HepG2 (cell line): Measurements from ENCODE around the gene CFAP100. TPM values are rescaled to one million over a fixed set of nuclear protein-coding genes. Genes with fewer than 3 reads are reported as not detected.

ENCODE experiments used
- ATF7 ChIP-seq, 2 experiments: fragments of 450-650 bp in 1 of 2; sonication (generic) in 1 of 2; formaldehyde crosslinking in 1 of 2; IDR thresholded peaks; 2 replicates each; pipeline versions ENCODE4 v1.4.0 to v1.6.1; 2016 to 2020; ENCODE audit warnings: antibody characterized with exemption in 1 of 2, mild to moderate bottlenecking in 1 of 2, missing genetic modification reagents in 1 of 2
- FOXK2 ChIP-seq: fragments of 450-650 bp; IDR thresholded peaks from 2 replicates; pipeline ENCODE4 v1.6.1; 2016
- GMEB1 ChIP-seq: sonication (generic); formaldehyde crosslinking; IDR thresholded peaks from 2 replicates; pipeline ENCODE4 v1.5.1; 2020; ENCODE audit warnings: missing genetic modification reagents, mild to moderate bottlenecking, borderline replicate concordance
- HOXD1 ChIP-seq: sonication (generic); formaldehyde crosslinking; IDR thresholded peaks from 2 replicates; pipeline ENCODE4 v1.5.0; 2020; ENCODE audit warnings: missing genetic modification reagents
- NFE2 ChIP-seq: sonication (generic); formaldehyde crosslinking; IDR thresholded peaks from 2 replicates; pipeline ENCODE4 v1.4.0; 2020; ENCODE audit warnings: missing genetic modification reagents
- ONECUT2 ChIP-seq: sonication (generic); formaldehyde crosslinking; IDR thresholded peaks from 2 replicates; pipeline ENCODE4 v1.4.0; 2020; ENCODE audit warnings: missing genetic modification reagents
- PHF20 ChIP-seq: sonication (generic); formaldehyde crosslinking; IDR thresholded peaks from 2 replicates; pipeline ENCODE4 v1.5.0; 2020; ENCODE audit warnings: mild to moderate bottlenecking, missing genetic modification reagents
- PHF5A ChIP-seq: IDR thresholded peaks from one replicate; pipeline ENCODE4 v1.6.1; 2018; ENCODE audit warnings: low read depth, missing genetic modification reagents; ENCODE audit not compliant: unreplicated experiment
- SNAPC4 ChIP-seq: sonication (generic); formaldehyde crosslinking; IDR thresholded peaks from 2 replicates; pipeline ENCODE4 v1.4.0; 2020; ENCODE audit warnings: mild to moderate bottlenecking, missing genetic modification reagents
- SOX6 ChIP-seq, 2 experiments: fragments of 450-650 bp in 1 of 2; sonication (generic) in 1 of 2; formaldehyde crosslinking in 1 of 2; IDR thresholded peaks; 2 replicates each; pipeline versions ENCODE4 v1.4.0 to v1.6.1; 2017 to 2020; ENCODE audit warnings: antibody characterized with exemption in 1 of 2, mild to moderate bottlenecking in 1 of 2, missing genetic modification reagents in 1 of 2
- ZMAT3 ChIP-seq: sonication (generic); formaldehyde crosslinking; conservative IDR thresholded peaks from 2 replicates; pipeline ENCODE4 v1.7.0; 2021; ENCODE audit warnings: missing genetic modification reagents
- ZNF207 ChIP-seq: fragments of 450-650 bp; IDR thresholded peaks from 2 replicates; pipeline ENCODE4 v1.6.1; 2016; ENCODE audit warnings: antibody characterized with exemption, borderline replicate concordance
- polyA plus RNA-seq, 8 experiments: library from polyadenylated mRNA; depleted of rRNA in 3 of 8; stranded (reverse) in 7 of 8; unstranded in 1 of 8; fragments of >200 nt; fragmentation: Illumina TruSeq in 4 of 8; extraction: Trizol in 4 of 8; gene quantifications; 2 replicates each; pipeline versions ENCODE4 v1.2.1 to v1.2.3, GENCODE V29; 2011 to 2016; ENCODE audit warnings: low read depth in 4 of 8, missing spikeins in 1 of 8, mixed read lengths in 1 of 8; ENCODE audit not compliant: insufficient read depth in 1 of 8
- total RNA-seq, 5 experiments: library from RNA; depleted of rRNA; stranded (reverse); fragments of >200 nt; fragmentation: Illumina TruSeq; extraction: Trizol; gene quantifications; 2 replicates each; pipeline ENCODE4 v1.2.3, GENCODE V29; 2016; ENCODE audit warnings: low read depth in 1 of 5
- TF ChIP-seq, protein P1 (sequence below): sonication (generic); formaldehyde crosslinking; conservative IDR thresholded peaks from 2 replicates; pipeline ENCODE4 v1.8.0; 2022; ENCODE audit warnings: mild to moderate bottlenecking, moderate library complexity, missing genetic modification reagents
- TF ChIP-seq, protein P2 (sequence below): IDR thresholded peaks from 2 replicates; pipeline ENCODE4 v1.6.1; 2016
- TF ChIP-seq, protein P3 (sequence below): sonication (generic); formaldehyde crosslinking; IDR thresholded peaks from 2 replicates; pipeline ENCODE4 v1.4.0; 2020; ENCODE audit warnings: missing genetic modification reagents, borderline replicate concordance

CFAP100 gene
- total and polyA plus RNA-seq, 2 of the 13 experiments (the other 11 are each of a cell fraction or from before 2014, with no cell fraction given), result 0.32 TPM; not detected in 1

DNA sequence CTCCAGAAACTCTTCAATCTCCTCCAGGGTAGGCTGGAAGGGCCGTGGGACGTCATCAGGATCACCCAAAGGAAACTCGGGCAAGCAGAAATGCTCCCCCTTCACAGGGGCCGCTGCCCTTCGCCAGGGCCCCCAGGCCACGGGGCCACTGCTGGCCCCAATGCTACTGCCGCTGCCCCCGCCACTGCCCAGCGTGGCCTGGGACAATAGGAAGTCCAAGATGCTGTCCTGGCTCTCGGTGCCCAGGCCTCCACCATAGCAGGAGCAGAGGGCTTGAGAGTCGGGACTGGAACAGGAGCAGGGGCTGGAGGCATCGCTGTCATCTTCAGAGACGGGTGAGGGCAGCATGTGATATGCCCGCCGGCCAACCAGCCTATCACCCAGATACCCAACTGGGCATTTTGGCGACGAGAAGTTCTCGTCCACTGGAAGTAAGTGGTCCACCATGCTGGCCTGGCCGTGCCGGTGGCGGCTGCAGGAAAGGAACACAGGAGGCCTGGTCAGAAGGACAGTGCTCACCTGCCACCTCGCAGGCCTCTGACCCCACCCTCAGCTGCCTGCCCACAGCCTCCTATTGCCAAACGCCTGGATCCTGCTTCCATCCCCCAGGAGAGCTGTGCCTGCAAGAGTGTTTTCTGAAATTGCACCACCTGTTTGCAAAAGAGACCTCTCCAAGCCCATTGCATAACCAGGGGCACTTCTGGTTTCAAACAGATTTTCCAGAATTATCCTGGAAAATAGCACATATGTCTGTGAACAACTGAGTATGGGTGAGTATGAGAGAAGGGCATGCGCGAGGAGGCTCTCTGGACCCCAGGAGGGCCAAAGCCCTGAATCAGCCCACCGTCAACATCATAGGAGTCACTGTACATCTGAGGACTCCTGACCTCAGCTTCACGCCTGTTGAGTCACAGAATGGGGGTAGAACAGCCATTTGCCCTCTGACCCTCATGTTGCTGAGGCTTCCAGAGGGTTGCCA is 41.9 kb upstream of the CFAP100 start (continued):
- no peak for TF ChIP-seq GMEB1 (CRISPR knock-in tag)
- no peak for TF ChIP-seq FOXK2
- no peak for TF ChIP-seq ATF7 (IDR thresholded peaks at IDR 0.05)
- no peak for TF ChIP-seq ATF7 (CRISPR knock-in tag; IDR thresholded peaks at IDR 0.05)
- TF ChIP-seq PHF5A (CRISPR knock-in tag), result no peak
- TF ChIP-seq, protein P1, sequence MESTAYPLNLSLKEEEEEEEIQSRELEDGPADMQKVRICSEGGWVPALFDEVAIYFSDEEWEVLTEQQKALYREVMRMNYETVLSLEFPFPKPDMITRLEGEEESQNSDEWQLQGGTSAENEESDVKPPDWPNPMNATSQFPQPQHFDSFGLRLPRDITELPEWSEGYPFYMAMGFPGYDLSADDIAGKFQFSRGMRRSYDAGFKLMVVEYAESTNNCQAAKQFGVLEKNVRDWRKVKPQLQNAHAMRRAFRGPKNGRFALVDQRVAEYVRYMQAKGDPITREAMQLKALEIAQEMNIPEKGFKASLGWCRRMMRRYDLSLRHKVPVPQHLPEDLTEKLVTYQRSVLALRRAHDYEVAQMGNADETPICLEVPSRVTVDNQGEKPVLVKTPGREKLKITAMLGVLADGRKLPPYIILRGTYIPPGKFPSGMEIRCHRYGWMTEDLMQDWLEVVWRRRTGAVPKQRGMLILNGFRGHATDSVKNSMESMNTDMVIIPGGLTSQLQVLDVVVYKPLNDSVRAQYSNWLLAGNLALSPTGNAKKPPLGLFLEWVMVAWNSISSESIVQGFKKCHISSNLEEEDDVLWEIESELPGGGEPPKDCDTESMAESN (CRISPR knock-in tag), result 0 out of 2 replicates have a peak, but pooled peaks have one; percentile 24
- TF ChIP-seq HOXD1 (CRISPR knock-in tag), result no peak
- no peak for TF ChIP-seq SNAPC4 (CRISPR knock-in tag)
- TF ChIP-seq, protein P2, sequence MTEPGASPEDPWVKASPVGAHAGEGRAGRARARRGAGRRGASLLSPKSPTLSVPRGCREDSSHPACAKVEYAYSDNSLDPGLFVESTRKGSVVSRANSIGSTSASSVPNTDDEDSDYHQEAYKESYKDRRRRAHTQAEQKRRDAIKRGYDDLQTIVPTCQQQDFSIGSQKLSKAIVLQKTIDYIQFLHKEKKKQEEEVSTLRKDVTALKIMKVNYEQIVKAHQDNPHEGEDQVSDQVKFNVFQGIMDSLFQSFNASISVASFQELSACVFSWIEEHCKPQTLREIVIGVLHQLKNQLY (CRISPR knock-in tag), result no peak
- TF ChIP-seq, protein P3, sequence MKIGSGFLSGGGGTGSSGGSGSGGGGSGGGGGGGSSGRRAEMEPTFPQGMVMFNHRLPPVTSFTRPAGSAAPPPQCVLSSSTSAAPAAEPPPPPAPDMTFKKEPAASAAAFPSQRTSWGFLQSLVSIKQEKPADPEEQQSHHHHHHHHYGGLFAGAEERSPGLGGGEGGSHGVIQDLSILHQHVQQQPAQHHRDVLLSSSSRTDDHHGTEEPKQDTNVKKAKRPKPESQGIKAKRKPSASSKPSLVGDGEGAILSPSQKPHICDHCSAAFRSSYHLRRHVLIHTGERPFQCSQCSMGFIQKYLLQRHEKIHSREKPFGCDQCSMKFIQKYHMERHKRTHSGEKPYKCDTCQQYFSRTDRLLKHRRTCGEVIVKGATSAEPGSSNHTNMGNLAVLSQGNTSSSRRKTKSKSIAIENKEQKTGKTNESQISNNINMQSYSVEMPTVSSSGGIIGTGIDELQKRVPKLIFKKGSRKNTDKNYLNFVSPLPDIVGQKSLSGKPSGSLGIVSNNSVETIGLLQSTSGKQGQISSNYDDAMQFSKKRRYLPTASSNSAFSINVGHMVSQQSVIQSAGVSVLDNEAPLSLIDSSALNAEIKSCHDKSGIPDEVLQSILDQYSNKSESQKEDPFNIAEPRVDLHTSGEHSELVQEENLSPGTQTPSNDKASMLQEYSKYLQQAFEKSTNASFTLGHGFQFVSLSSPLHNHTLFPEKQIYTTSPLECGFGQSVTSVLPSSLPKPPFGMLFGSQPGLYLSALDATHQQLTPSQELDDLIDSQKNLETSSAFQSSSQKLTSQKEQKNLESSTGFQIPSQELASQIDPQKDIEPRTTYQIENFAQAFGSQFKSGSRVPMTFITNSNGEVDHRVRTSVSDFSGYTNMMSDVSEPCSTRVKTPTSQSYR, result peak; percentile 63; the same call in 1 of the 2 replicates
- TF ChIP-seq ZNF207, result no peak
- no peak for TF ChIP-seq ONECUT2 (CRISPR knock-in tag)
- TF ChIP-seq NFE2 (CRISPR knock-in tag), result no peak
- TF ChIP-seq PHF20 (CRISPR knock-in tag), result no peak
- no peak for TF ChIP-seq SOX6 (IDR thresholded peaks at IDR 0.05)
- peak; percentile 35 for TF ChIP-seq SOX6 (CRISPR knock-in tag; IDR thresholded peaks at IDR 0.05)
- TF ChIP-seq ZMAT3 (CRISPR knock-in tag), result peak; percentile 53; the same call in 1 of the 2 replicates
